Lower lobe of right lung (tissue), 2 donors: ENCODE results near the gene SLCO4A1. TPM values are rescaled to one million over a fixed set of nuclear protein-coding genes. Genes with fewer than 3 reads are reported as not detected.
A peak's percentile ranks its signal among the peaks of the same experiment; 100 is the strongest.

Experiments
- ATAC-seq, 2 donors: fragments of 200-7000 bp; cut with Tn5 transposase; one replicate each; pipeline ENCODE4 v1.9.1; 2020 to 2022; ENCODE audit warnings: mild to moderate bottlenecking in 2 of 2, moderate library complexity in 2 of 2
- DNase-seq: peaks from one replicate; pipeline ENCODE4 v3.0.0-alpha.2; 2020
- H3K27ac ChIP-seq: fragments of 200-600 bp; one replicate; pipeline ENCODE4 v1.8.0; 2022
- H3K27me3 ChIP-seq: fragments of 200-600 bp; one replicate; pipeline ENCODE4 v1.8.0; 2022; ENCODE audit warnings: low read depth
- H3K36me3 ChIP-seq: fragments of 200-600 bp; one replicate; pipeline ENCODE4 v1.8.0; 2022; ENCODE audit warnings: mild to moderate bottlenecking
- H3K4me1 ChIP-seq: fragments of 200-600 bp; one replicate; pipeline ENCODE4 v1.8.0; 2022
- H3K4me3 ChIP-seq: fragments of 200-600 bp; one replicate; pipeline ENCODE4 v1.8.0; 2022; ENCODE audit warnings: mild to moderate bottlenecking
- H3K9me3 ChIP-seq: fragments of 200-600 bp; one replicate; pipeline ENCODE4 v1.8.0; 2022
- intact Hi-C: fragments of 100-400 bp; cut with DNase I; formaldehyde crosslinking; loops from one replicate; pipeline ENCODE4 v1.11.0; 2022
- total RNA-seq: library from RNA; stranded (reverse); fragmentation: NEBNext Ultra II Directional; extraction: Animal tissue kit (Norgen Biotek cat#: 25700); gene quantifications from one replicate; pipeline ENCODE4 v1.2.1, GENCODE V29; 2021
- TF ChIP-seq, protein P1 (sequence below): fragments of 200-600 bp; IDR thresholded peaks from one replicate; pipeline ENCODE4 v1.8.0; 2022; ENCODE audit warnings: antibody characterized with exemption, mild to moderate bottlenecking
- donor health status: DM: no; HTN: yes; CAD: no; lungs with severe emphysema.

SLCO4A1 gene
- total RNA-seq, 1 donor from 2014 or later, result 72.4 TPM

DNA sequence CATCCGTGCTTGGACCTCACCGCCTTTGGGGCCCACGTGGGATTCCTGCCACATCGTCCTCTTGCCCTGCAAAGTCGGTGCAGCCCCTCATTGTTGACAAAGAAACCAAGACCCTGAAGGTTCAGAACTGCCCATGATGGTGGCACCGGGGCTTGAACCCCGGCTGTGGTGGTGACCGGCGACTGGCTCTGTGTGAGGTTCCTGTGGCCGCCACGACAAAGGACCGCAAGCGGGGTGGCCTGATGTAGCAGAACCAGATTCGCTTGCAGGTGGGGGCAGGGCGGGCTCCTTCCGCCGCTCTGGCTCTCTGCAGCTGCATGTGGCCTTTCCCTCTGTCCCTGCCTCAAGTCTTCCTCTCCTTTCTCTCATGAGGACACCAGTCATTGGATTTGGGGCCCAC, 28.7 kb downstream of the SLCO4A1 start:
- no peak overlapping the region for H3K4me3 ChIP-seq
- H3K27ac ChIP-seq, result no peak overlapping the region
- TF ChIP-seq, protein P1, sequence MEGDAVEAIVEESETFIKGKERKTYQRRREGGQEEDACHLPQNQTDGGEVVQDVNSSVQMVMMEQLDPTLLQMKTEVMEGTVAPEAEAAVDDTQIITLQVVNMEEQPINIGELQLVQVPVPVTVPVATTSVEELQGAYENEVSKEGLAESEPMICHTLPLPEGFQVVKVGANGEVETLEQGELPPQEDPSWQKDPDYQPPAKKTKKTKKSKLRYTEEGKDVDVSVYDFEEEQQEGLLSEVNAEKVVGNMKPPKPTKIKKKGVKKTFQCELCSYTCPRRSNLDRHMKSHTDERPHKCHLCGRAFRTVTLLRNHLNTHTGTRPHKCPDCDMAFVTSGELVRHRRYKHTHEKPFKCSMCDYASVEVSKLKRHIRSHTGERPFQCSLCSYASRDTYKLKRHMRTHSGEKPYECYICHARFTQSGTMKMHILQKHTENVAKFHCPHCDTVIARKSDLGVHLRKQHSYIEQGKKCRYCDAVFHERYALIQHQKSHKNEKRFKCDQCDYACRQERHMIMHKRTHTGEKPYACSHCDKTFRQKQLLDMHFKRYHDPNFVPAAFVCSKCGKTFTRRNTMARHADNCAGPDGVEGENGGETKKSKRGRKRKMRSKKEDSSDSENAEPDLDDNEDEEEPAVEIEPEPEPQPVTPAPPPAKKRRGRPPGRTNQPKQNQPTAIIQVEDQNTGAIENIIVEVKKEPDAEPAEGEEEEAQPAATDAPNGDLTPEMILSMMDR, result no peak
- ATAC-seq (no peak), DNase-seq (no peak)
- H3K9me3 ChIP-seq, result no peaks in the 10 kb centered on the region
- intact Hi-C loops, result no loop called here
- H3K4me1 ChIP-seq, result peaks cover 18% of the 10 kb centered on the region
- H3K27me3 ChIP-seq, result peaks cover 34% of the 10 kb centered on the region
- no peaks in the 10 kb centered on the region for H3K36me3 ChIP-seq

DNA sequence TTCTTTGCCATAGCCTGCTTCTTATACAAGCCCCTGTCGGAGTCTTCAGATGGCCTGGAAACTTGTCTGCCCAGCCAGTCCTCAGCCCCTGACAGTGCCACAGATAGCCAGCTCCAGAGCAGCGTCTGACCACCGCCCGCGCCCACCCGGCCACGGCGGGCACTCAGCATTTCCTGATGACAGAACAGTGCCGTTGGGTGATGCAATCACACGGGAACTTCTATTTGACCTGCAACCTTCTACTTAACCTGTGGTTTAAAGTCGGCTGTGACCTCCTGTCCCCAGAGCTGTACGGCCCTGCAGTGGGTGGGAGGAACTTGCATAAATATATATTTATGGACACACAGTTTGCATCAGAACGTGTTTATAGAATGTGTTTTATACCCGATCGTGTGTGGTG, 29.5 kb downstream of the SLCO4A1 start:
- Histone ChIP-seq H3K4me1 (peaks cover 11% of the 10 kb centered on the region), H3K27ac (no peak overlapping the region), H3K36me3 (no peaks in the 10 kb centered on the region), H3K27me3 (peaks cover 27% of the 10 kb centered on the region), H3K9me3 (no peaks in the 10 kb centered on the region), H3K4me3 (no peak overlapping the region)
- DNase-seq (no peak), ATAC-seq (no peak)
- intact Hi-C loops, result no loop called here
- TF ChIP-seq, protein P1, result no peak

DNA sequence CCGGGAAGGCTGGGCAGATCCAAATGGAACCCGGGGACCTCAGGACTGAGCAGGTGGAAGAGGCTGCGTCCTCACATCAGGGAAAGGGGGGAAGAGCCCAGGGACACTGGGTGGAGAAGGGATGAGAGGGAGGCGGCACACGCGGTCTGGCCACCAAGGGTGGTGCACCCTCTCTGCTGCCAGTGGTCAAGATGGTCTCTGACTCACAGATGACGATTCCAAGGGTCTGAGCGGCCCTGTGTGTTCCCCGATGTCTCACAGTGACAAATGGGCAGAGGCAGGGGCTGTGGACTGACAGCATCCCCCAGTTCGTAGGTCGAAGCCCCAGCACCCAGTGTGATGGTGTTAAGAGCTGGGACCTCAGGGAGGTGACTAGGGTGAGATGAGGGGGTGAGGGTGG, 32.1 kb downstream of the SLCO4A1 start:
- TF ChIP-seq, protein P1, result no peak
- no peak overlapping the region for H3K4me3 ChIP-seq
- no peaks in the 10 kb centered on the region for H3K4me1 ChIP-seq
- no peak overlapping the region for H3K27ac ChIP-seq
- ATAC-seq (peak in 1 of 2 donors; percentile 4), DNase-seq (no peak)
- no peaks in the 10 kb centered on the region for H3K9me3 ChIP-seq
- H3K36me3 ChIP-seq, result no peaks in the 10 kb centered on the region
- intact Hi-C loops, result no loop called here
- peaks cover 17% of the 10 kb centered on the region for H3K27me3 ChIP-seq

DNA sequence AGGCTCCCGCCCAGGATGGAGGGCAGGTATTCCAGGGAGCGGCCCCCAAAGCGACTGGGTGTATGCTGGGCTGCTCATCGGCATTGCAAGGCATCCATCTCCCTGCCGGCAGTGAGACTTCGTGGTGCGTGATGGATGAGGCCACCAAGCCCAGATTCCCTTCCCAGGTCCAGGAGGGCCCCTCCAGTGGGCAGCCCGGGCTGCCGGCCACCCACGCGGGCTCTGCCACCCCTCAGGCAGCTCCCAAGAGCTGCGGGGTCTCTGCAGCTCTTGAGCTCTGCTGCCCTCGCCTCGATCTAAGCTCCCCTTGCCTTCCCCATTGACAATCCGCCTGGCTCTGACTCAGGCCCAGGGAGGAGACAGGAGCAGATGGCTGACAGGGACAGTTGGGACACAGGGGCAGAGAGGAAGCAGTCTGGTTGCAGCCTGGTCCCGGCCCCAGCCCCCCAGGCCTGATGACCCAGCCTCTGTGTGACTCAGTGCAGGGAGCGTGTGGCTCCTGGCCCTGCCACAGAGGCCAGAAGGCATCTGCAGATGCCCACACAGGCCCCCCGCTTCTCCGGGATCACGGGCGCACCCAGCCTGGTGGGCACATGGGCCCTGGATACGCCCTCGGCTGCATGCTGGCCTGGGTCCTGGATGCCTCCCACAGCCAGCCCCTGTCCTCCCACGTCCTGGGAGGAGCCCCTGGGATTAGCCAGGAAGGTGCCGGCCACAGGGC, 33.0 kb downstream of the SLCO4A1 start:
- Histone ChIP-seq H3K27me3 (peaks cover 24% of the 10 kb centered on the region), H3K4me1 (no peaks in the 10 kb centered on the region), H3K9me3 (no peaks in the 10 kb centered on the region), H3K36me3 (no peaks in the 10 kb centered on the region), H3K27ac (no peak overlapping the region), H3K4me3 (no peak overlapping the region)
- ATAC-seq (peak; percentile 11 to 50), DNase-seq (no peak)
- intact Hi-C loops, result no loop called here
- TF ChIP-seq, protein P1, result no peak

DNA sequence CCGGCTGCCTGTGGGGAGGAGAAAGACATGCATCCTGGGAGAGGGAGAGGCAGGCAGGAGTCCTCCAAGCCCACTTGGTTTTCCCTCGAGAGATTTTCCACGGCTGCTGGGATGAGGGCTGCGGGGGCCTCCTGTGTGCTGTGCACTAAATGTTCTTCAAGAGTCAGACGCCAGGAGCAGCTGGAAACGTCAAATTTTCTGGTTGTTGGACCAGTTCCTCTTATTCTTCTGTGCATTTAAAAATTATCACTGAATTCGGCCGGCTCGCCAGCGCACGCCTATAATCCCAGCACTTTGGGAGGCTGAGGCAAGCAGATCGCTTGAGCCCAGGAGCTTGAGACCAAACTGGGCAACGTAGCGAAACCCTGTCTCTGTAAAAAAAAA, 33.6 kb downstream of the SLCO4A1 start:
- intact Hi-C loops, result no loop called here
- H3K4me1 ChIP-seq, result no peaks in the 10 kb centered on the region
- no peak for DNase-seq
- no peaks in the 10 kb centered on the region for H3K9me3 ChIP-seq
- H3K27me3 ChIP-seq, result peaks cover 24% of the 10 kb centered on the region
- TF ChIP-seq, protein P1, result no peak
- ATAC-seq, result no peak
- no peaks in the 10 kb centered on the region for H3K36me3 ChIP-seq
- H3K4me3 ChIP-seq, result no peak overlapping the region
- no peak overlapping the region for H3K27ac ChIP-seq
